Muscle layer of colon (tissue), 2 donors: ENCODE measurements around the gene MMP14.
A peak's percentile ranks its signal among the peaks of the same experiment; 100 is the strongest.
"Not testable (repeated sequence)": the region's sequence is repeated elsewhere in the genome, so short reads cannot be mapped to it uniquely, and the experiment has no call there.

ENCODE experiments used
- H3K27ac ChIP-seq: one replicate; pipeline ENCODE4 v1.7.0; 2013; ENCODE audit warnings: low read depth, mild to moderate bottlenecking, low read length, moderate library complexity
- H3K27me3 ChIP-seq, 2 donors: one replicate each; pipeline ENCODE4 v1.7.0; 2013; ENCODE audit warnings: low read length in 2 of 2, mild to moderate bottlenecking in 2 of 2; ENCODE audit not compliant: insufficient read depth in 2 of 2, control insufficient read depth in 1 of 2
- H3K36me3 ChIP-seq: one replicate; pipeline ENCODE4 v1.7.0; 2013; ENCODE audit warnings: mild to moderate bottlenecking, low read length; ENCODE audit not compliant: insufficient read depth
- H3K4me1 ChIP-seq: one replicate; pipeline ENCODE4 v1.7.0; 2013; ENCODE audit warnings: mild to moderate bottlenecking, low read length; ENCODE audit not compliant: insufficient read depth
- H3K4me3 ChIP-seq, 2 donors: one replicate each; pipeline ENCODE4 v1.7.0; 2013; ENCODE audit warnings: low read length in 2 of 2, low read depth in 1 of 2, mild to moderate bottlenecking in 1 of 2, moderate library complexity in 1 of 2
- H3K9ac ChIP-seq: one replicate; pipeline ENCODE4 v1.7.0; 2013; ENCODE audit warnings: low read length
- H3K9me3 ChIP-seq: one replicate; pipeline ENCODE4 v1.7.0; 2013; ENCODE audit warnings: mild to moderate bottlenecking, low read length
- donor health status: abdominal sarcoma.
- donor health status: Adenocarcinoma of cecum.

The MMP14 gene

GRCh38 chr14:22845821-22846625 is 9.6 kb downstream of the MMP14 start:
- peaks cover 84% of the 10 kb centered on the region for H3K4me1 ChIP-seq

GRCh38 chr14:22846811-22847307 is 10.5 kb downstream of the MMP14 start:
- no peak overlapping the region for H3K4me3 ChIP-seq
- H3K4me1 ChIP-seq = peaks cover 84% of the 10 kb centered on the region
- H3K27me3 ChIP-seq = no peaks in the 10 kb centered on the region
- H3K27ac ChIP-seq = peak overlapping the region; percentile 35
- no peaks in the 10 kb centered on the region for H3K9me3 ChIP-seq
- H3K9ac ChIP-seq = peak overlapping the region; percentile 47
- peaks cover 48% of the 10 kb centered on the region for H3K36me3 ChIP-seq

More at GRCh38 chr14:22845821-22846625, 9.6 kb downstream of the MMP14 start:
- peak overlapping the region; percentile 1 for H3K27ac ChIP-seq
- no peaks in the 10 kb centered on the region for H3K27me3 ChIP-seq
- H3K9ac ChIP-seq = peak overlapping the region; percentile 47
- no peaks in the 10 kb centered on the region for H3K9me3 ChIP-seq
- H3K4me3 ChIP-seq = no peak overlapping the region
- peaks cover 56% of the 10 kb centered on the region for H3K36me3 ChIP-seq

GRCh38 chr14:22847661-22848341 is 11.4 kb downstream of the MMP14 start:
- Histone ChIP-seq H3K9me3 (no peaks in the 10 kb centered on the region), H3K4me3 (peak overlapping the region; percentile 10 to 53), H3K4me1 (peaks cover 79% of the 10 kb centered on the region), H3K36me3 (peaks cover 38% of the 10 kb centered on the region), H3K27me3 (no peaks in the 10 kb centered on the region), H3K27ac (peak overlapping the region; percentile 80), H3K9ac (peak overlapping the region; percentile 75)

- Histone ChIP-seq H3K4me3 (peak overlapping the region; percentile 10 to 53), H3K9ac (peak overlapping the region; percentile 75), H3K27ac (peak overlapping the region; percentile 80), H3K27me3 (no peaks in the 10 kb centered on the region), H3K36me3 (peaks cover 31% of the 10 kb centered on the region), H3K4me1 (peaks cover 78% of the 10 kb centered on the region), H3K9me3 (no peaks in the 10 kb centered on the region)
Measured at GRCh38 chr14:22848351-22849164, 12.2 kb downstream of the MMP14 start.

GRCh38 chr14:22849212-22849819 is 12.9 kb downstream of the MMP14 start:
- Histone ChIP-seq H3K4me3 (peak overlapping the region in 1 of 2 donors; percentile 33), H3K9ac (peak overlapping the region; percentile 50), H3K9me3 (no peaks in the 10 kb centered on the region), H3K27me3 (no peaks in the 10 kb centered on the region), H3K4me1 (peaks cover 76% of the 10 kb centered on the region), H3K27ac (peak overlapping the region; percentile 80), H3K36me3 (peaks cover 26% of the 10 kb centered on the region)

GRCh38 chr14:22850944-22851764 is 14.8 kb downstream of the MMP14 start:
- H3K27ac ChIP-seq = peak overlapping the region; percentile 89
- H3K4me3 ChIP-seq = peak overlapping the region in 1 of 2 donors; percentile 45
- peak overlapping the region; percentile 42 for H3K9ac ChIP-seq
- peaks cover 8% of the 10 kb centered on the region for H3K36me3 ChIP-seq
- no peaks in the 10 kb centered on the region for H3K27me3 ChIP-seq
- H3K9me3 ChIP-seq = no peaks in the 10 kb centered on the region
- peaks cover 62% of the 10 kb centered on the region for H3K4me1 ChIP-seq

- H3K4me3 ChIP-seq, H3K27me3 ChIP-seq, H3K9me3 ChIP-seq, H3K9ac ChIP-seq, H3K36me3 ChIP-seq: not testable (repeated sequence)
- Histone ChIP-seq H3K27ac (peak overlapping the region; percentile 66), H3K4me1 (peaks cover 53% of the 10 kb centered on the region)
Measured at GRCh38 chr14:22852178-22852577, 15.8 kb downstream of the MMP14 start.

- peaks cover 52% of the 10 kb centered on the region for H3K4me1 ChIP-seq
- no peaks in the 10 kb centered on the region for H3K9me3 ChIP-seq
- H3K36me3 ChIP-seq = no peaks in the 10 kb centered on the region
- no peaks in the 10 kb centered on the region for H3K27me3 ChIP-seq
- peak overlapping the region; percentile 66 for H3K27ac ChIP-seq
- H3K4me3 ChIP-seq = peak overlapping the region in 1 of 2 donors; percentile 60
- no peak overlapping the region for H3K9ac ChIP-seq
Measured at GRCh38 chr14:22852599-22852939, 16.2 kb downstream of the MMP14 start.

GRCh38 chr14:22852940-22853767 is 16.8 kb downstream of the MMP14 start:
- no peaks in the 10 kb centered on the region for H3K27me3 ChIP-seq
- peak overlapping the region; percentile 68 for H3K9ac ChIP-seq
- peak overlapping the region; percentile 66 for H3K27ac ChIP-seq
- no peaks in the 10 kb centered on the region for H3K9me3 ChIP-seq
- no peaks in the 10 kb centered on the region for H3K36me3 ChIP-seq
- H3K4me3 ChIP-seq = peak overlapping the region; percentile 40 to 60
- peaks cover 46% of the 10 kb centered on the region for H3K4me1 ChIP-seq

GRCh38 chr14:22854296-22854695 is 17.9 kb downstream of the MMP14 start:
- H3K36me3 ChIP-seq, H3K9me3 ChIP-seq, H3K27me3 ChIP-seq, H3K27ac ChIP-seq, H3K9ac ChIP-seq, H3K4me3 ChIP-seq: not testable (repeated sequence)
- H3K4me1 ChIP-seq = peaks cover 35% of the 10 kb centered on the region
